ENCODE results near the gene BTBD2.
"Not testable (repeated sequence)": the region's sequence is repeated elsewhere in the genome, so short reads cannot be mapped to it uniquely, and the experiment has no call there.

BTBD2 gene

DNA sequence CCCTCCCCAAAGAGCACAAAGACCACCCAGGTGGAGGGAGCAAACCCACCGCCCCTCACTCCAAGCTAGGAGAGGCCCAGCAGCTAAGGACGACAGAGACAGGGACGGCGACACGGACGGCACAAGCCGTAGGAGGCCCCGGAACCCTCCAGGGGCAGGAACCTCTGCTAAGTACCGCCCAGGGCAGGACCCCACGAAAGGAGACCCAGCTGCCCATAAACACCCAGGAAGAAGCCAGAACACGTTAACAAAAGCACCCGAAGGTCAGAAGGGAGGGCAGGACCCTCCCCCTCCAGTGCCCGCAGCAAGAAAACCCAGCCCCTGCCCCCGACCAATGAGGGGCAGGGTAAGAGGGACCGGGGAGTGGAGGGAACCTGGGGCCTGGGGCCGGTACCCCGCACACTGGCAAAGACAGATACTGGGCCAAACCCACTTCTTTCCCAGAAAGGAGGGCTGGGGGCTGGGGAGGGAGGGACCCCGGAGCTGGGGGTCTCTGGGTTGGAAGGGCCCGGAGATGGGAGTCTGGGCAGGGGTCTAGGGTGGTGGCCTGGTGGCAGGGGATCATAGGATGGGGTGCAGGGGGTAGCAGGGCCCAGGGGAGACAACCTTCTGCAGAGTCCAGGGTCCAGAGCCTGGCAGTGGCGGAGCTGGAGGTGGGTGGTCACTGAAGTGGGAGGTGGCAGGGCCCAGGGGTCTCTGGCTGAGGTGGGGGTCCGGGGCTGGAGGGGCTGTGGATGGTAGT, 2.4 kb downstream of the BTBD2 start:
- DNase-seq, result no peak

DNA sequence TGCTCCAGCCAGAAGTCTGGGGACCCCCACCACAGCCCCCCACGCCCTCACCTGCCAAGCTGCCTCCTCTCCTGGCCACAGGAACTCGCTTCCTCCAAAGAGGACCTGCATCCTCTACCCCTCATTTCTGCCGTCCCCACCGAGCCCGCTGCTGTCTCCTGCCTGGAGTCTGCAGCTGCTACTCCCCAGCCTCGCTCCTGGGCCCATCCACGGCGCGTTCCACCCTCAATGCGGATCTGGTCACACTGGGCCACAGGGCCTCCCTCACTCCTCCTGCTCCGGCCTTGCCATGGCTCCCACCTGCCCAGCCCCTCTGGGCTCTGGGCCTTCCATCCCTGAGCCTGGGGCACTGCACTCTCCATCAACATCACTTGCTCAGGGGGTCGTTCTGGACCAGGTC, 4.3 kb downstream of the BTBD2 start:
- DNase-seq, result no peak

DNA sequence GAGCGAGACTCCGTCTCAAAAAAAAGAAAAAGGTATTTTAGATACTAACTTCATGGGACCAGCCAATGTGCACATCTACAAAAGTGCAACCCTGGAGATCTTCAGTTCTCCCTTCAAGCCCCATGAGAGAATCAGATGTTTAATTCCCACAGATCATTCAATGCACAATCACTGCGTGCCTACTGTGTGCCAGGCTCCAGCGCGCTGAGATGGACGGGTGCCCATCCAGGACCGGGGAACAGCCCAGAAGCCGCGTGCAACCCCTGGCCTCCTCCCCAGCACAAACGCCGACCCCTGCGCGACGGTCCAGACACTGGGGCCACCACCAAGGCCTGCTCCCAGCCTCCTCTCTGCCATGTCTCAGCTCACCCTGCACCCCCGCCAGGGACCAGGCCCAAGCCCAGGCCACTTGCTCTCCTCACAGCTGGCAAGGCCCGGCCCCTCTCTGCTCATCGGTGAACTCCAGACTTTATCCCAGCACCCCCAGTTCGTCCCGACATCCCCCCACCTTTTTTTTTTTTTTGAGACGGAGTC, 5.3 kb downstream of the BTBD2 start:
- DNase-seq, result no peak

DNA sequence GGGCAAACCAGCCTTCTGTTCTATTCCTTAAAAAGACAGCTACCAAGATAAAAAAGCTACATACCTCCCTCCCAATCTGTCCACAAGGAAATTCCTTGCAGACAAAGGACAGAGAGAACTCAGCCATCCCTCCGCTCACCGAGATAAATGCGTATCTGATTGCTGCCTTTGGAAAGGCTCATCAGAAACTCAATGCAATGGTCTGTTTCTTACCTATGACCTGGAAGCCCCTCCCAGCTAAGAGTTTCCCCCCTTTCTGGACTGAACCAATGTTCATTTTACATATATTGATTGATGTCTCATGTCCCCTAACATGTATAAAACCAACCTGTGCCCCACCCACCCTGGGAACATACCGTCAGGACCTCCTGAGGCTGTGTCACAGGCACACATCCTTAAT, 11.6 kb downstream of the BTBD2 start:
- DNase-seq, result no peak

DNA sequence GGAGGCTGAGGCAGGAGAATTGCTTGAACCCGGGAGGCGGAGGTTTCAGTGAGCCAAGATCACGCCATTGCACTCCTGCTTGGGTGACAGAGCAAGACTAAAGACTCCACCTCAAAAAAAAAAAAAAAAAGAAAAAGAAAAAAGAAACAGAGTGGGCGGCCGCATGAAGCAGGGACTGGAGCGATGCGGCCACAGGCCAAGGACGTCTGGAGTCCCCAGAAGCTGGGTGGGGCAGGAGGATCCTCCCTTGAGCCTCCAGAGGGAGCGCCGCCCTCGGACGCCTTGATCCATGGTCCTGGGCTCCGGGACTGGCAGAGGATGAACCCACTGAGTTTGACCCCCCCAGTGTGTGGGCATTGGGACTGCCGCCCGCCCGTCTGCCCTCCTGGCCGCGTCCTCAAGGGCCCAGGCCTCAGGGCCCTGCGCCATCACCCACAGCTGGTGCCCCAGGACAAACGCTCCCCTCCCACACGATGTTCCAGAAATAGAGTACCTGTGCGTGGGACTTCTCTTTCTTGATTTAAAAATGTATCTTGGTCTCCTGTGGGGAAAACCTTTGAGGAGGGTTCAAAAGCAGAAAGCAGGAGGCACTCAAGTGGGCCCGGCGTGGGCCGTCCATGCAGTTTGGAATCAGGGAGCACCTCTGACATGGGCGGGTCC, 15.5 kb downstream of the BTBD2 start:
- DNase-seq, result no peak

DNA sequence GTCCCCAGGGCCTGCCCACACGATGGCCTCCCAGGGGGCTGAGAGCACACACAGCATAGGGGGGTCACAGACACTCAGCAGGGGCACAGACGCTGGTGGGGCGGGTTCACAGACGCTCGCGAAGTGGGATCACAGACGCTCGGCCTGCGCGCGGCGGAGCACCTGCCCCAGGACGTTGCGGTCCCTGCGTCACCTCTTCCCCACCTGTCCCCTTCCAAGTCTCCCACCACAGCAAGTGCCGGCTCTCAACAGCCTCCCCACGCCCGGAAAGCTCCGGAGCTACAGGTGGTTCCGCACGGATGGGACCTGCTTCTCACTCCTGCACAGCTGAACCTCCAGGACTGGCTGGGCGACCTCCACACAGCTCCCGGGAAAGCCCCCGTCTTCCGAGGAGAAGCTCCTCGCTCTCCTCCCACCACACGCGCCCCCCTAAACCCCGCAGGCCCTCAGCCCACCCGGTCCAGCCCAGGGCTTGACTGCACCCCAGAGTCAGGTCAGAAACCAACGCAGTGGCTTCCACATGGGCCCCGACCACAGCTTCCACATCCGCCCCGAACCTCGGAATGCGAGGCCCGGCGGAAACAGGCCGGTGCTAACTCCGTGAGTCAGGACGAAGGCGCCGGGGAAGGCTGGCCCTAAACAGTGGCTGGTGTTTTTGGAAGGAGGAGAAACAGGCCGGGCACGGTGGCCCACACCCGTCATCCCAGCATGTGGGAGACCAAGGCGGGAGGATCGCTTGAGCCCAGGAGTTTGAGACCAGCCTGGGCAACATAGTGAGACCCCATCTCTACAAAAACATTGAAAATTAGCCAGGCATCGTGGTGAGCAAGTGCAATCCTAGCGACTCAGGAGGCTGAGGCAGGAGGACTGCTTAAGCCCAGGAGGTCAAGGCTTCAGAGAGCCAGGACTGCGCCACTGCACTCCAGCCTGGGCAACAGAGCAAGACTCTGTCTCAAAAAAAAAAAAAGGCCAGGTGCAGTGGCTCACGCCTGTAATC, 16.5 kb downstream of the BTBD2 start:
- peak in 1 of 2 donors; percentile 26 for DNase-seq

DNA sequence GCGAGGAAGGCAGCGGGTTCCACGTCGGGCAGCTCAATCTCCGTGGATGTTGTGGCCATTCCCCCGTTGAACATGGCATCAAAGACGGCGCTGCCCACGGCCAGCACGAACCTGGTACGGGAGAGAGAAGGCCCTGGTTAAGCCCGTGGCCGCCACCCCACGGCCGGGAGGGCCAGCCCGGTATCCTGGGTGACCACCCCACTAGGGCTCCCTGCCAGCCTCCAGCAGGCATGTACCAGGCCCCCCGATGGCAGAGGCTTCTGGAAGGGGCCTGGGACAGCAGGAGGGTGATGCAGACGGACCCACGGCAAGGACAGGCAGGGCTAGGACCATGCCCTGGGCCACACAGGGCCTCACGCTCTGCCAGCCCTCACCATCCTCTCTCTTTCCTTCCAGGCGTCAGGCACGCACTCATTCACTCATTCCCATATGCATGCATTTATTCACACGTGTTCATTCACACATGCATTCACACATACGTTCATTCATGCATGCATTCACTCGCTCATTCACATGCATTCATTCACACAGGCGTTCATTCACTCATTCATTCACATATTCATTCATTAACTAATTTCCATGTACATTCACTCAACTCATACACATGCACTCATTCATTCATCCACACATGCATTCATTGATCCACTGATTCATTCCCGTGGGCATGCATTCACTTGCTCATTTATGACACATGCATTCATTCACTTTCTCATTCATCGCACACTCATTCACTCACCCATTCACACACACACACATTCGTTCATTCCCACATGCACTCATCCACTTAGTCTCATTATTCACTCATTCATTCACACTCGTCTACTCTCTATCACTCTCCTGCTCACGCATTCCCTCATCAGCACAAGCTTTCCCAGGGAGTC, 17.9 kb downstream of the BTBD2 start:
- DNase-seq, result no peak

DNA sequence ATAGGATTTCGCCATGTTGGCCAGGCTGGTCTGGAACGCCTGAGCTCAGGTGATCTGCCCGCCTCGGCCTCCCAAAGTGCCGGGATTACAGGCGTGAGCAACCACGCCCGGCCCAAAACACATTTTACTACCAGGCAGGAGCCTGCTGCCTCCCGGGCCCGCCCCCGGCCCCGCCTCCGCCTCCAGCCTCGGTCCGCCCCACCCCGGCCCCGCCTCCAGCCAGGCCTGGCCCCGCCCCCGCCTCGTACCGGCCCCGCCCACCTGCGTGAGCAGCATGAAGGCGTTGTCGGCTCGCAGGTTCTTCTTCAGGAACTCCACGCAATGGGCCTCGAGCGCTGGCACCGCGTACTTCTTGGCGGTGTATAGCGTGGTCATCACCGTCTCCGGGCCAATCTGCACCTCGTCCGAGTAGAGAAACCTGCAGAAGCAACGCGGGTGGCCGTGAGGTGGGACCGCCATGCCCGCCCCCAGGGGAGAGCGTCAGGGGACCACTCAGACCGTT, 22.7 kb downstream of the BTBD2 start:
- DNase-seq, result peak in 1 of 2 donors; percentile 3

DNA sequence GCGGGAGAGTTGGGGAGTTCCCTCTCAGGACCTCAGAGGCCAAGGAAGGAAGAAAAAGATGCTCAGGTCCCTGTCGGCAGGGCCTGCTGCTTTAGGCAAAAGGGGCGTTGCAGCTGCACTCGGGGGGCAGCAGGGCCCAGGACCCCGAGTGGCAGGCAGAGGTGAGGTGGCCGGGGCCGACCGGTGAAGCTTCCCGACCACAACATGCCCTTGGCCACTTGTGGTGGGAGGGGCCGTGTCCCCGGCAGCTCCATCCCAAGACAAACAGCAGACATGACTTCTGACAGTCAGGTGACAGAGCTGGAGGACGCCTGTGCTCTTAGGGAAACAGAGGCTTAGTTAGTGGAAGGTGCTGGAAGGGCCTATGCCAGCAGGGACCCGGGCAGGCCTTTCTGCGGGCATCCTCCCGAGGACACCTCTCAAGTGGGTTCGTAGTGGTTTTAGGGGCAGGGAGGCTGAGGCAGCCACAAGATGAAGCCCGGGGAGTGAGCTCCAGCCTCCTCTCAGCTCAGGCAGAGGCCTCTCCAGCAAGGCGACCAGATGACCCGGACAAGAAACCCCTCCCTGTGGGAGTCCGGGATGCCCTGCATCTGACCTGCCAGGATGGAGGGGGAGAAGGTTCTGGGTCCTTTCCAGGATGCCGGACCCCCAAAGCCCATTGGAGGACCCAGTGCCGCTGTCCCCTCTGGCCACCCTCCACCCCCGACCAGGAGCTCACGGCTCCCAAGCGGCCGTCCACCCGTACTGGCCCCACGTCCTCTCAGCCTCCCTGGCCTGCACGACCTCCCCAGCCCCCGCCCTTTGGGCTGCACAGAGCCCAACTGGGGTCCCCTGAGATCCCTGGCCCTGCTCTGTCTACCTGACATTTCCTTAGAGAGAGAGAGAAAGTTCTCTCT, 24.2 kb downstream of the BTBD2 start:
- no peak for DNase-seq

DNA sequence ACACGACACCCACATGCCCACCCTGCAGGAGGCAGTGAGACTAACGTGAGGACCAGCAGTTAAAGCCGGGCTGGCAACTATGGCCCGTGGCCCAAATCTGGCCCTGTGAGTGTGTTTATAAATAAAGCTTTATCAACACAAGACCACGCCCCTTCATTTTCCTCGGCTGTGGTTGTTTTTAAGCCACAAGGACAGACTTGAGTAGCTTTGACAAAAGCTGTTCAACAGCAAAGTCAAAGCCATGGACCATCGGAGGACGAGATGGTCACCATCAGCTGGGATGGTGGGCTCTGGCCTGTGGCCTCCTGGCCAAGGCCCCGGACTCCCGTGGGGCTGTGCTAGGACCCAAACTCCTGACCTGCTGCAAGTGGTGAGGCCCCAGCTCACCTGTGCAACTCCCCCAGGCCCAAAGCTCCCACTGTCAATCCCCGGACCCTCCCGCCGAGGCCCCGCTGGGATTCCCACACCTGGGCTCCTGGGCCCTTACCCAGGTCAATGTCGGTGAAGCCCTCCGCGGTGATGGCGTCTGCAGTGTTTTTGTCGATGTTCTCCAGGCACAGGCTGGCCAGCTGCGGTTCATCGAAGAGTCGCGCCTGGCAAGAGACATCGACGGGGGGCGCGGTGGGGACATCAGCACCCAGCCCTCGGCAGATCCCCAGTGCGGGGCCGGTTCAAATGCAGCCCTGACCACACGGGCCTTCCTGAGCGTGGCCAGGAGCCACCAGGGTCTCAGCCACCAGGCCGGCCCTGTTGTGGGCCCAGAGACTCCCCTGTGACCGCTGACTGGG, 25.1 kb downstream of the BTBD2 start:
- DNase-seq, result no peak

DNA sequence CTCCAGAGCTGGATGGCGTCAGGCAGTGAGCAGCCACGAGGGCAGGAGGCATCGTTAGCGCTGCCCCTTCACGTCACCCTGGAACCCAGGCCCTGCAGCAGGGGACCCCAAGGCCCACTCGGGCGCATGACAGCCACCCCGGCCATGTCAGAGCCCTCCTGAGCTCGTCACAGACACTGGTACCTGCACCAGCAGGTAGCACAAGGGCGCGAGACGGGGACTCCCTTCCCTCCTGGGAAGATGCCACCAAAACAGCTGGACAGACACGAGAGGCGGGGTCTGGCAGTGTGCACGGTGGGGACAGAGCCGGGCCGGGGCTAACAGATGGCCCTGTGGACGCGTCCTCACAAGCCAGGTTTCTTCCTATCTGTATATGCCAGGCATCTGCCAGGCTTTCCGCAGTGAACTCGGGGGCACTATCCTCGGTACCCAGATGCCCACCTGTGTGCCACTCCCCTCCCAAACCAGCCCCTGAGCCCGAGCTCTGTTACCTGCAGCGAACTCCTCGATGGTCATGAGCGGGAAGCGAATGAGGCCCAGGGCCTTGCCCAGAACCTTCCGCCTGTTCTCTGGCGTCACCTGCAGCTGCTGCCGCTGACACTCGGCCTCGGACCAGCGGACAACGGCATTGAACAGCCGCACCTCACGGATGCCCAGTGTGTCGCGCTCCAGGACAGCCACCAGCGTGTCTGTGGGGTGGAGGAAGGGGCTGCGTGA, 25.8 kb downstream of the BTBD2 start:
- no peak for DNase-seq

DNA sequence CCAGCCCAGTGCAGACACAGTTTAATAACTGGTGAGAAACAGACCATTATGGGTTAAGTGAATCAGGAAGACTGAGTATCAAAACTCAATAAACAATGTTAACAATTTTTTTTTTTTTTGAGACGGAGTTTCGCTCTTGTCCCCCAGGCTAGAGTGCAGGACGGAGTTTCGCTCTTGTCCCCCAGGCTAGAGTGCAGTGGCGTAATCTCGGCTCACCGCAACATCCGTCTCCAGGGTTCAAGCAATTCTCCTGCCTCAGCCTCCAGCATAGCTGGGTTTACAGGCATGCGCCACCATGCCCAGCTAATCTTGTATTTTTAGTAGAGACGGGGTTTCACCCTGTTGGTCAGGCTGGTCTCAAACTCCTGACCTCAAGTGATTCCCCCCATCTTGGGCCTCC, 27.1 kb downstream of the BTBD2 start:
- DNase-seq, result not testable (repeated sequence)

DNA sequence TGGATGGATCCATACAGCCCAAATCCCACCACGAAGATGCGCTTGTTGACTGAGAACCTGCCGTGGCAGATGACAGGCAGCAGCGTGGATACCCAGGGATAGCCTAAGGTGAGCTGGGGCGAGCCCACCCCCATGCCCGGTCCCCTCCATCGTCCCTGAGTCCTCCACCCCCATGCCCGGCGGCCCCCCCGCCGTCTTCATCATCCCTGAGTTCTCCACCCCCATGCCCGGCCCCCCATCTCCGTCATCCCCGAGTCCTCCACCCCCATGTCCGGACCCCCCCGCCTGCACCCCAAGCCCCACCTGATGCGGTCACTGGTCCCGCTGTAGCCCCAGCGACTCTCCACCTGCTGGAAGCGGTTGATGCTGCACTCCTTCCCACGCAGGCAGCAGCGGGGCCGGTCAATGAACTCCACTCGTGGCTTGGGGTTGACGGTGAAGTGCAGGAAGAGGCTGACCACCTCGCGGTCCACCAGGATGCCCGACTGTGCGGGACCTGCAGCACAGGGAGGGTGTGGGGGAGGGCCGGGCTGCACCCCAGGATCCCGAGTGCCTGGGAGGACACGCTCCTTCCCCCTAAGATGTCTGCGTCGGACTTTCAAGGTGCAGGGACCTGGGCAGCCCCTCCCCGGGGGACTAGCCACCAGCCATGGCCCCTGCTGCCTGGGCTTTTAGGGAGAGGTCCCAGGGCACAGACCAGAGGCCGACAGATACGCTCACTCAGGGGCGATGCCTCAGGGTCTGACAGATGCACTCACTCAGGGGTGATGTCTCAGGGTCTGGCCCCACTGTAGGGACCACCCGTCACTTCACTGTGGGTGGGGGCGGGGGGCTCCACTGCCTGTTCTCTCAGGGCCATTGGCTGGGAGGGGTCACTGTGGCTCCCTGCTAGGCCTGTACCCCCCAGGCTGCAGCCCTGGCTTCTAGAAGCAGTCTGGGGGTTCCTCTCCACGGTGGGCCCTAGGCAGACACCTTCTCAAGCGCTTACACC, 28.0 kb downstream of the BTBD2 start:
- no peak for DNase-seq

DNA sequence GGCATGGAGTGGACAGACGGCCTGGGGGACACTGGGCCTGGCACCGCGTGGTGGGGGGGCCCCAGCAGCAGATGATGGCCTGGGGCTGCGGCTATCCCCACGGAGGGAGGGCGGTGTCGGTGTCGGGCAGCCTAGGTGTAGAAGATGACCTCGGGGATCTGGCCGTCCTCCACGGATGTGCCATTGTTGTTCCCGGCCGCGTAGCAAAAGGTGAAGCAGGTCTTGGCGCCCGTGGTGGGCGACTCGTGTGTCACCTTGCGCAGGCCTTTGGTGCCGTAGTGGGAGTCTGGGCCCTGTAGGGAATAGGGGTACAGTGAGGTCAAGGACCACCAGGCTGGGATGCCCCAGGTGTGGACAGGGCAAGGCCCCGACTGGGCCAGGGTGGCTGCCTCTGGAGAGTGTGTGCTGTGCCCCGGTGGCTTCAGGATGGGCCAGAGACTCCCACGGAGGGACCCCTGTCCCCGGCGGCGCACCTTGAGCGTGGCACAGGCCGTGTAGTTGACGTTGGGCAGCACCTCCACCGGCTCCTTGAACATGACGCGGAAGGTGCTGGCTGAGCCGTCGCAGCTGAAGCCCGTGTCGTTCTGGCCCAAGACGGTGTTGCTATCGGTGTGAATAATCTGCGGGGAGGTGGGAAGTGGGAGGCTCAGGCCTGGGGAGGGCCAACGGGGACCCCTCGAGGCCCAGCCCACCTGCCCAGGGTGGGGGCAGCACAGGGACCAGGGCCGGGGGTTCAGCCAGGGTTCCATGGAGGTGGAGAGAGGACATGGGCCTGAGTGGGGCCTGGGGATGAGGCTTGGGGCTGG, 29.0 kb downstream of the BTBD2 start:
- DNase-seq, result no peak

DNA sequence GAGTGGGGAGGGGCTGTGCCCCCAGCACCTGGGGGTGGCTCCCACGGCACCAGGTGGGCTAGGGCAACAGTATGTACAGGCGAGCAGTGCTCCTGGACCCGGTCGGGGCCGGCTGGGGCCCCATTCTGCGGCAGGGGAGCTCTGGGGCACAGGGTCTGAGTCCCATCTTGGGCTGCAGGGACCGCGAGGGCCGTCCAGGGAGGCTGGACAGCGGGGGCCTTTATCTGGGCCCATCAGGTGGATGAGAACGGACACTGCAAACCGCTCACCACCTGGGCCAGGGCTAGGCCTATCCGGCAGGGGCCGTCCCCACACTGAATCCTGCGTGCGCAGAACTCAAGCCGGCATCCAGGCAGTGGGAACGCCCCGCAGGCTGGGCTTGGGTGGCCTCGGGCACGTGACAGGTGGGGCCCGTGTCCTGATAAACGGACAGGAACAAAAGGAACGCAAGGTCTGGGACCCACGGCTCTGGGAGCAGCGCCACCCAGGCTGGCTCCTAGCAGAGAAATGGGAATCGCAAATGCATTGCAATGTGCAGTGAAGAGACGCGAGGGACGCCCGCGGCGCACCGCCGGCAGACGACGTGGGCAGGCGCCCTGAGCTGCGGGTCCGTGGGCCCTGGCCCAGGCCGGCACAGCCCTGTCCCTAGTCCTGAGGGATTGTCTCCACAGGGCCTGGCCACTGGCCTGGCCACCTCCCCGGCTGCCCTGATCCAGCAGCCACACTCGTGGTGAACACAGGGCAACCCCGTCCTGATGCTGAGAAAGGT, 29.7 kb downstream of the BTBD2 start:
- DNase-seq, result no peak

DNA sequence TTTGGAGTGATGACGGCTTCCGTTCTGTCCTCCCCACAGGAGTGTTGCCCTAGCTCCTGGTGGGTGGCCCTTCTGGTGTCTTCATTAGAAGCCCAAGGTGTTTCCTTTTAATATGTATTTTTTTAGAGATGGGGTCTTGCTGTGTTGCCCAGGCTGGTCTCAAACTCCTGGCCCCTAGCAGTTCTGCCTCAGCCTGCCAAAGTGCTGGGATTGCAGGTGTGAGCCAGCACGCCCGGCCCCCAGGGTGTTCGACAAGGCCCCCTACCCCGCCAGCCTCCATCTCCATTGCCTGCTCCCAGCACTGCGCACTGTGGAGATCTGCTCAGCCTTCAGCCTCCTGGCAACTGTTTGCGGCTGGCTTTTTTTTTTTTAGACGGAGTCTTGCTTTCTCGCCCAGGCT, 31.2 kb downstream of the BTBD2 start:
- no peak for DNase-seq

All from inflammatory macrophage (primary cell).